ENCODE data around the gene RBKS.
"Not testable (repeated sequence)": the region's sequence is repeated elsewhere in the genome, so short reads cannot be mapped to it uniquely, and the experiment has no call there.

Gene RBKS

DNA sequence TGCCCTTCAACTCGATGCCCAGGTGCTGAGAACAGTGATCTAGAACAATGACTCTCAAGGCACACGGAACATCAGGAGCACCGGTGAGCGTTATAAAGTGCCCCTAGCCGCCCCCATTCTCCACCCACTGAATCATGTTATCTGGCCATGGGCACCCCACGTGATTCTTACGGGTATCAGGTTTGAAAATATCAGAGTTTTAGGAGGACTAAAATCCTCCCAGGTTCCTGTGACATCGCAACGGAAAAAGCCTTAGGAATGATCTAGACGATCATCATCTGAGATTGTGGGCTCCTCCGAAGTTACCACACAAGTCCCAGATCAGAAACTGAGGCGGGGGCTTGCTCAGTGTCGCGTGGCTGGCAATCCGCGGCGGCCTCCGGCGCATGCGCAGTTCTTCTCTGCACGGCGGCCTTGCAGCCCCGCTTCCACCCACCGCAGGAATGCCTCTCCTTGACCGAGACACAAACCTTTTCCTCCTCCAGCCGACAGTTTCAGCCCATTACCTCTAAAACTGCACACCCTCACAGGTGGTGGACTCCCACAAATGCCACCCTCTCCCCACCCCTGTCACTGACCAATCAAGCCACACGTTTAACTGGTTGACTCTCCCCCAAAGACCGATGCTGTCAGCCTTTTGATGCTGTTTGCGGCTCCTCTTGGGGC is 124.4 kb downstream of the RBKS start:
- H3K4me3 ChIP-seq (ENCODE audit: low read length): no peak overlapping the region
- no peak overlapping the region for H2AFZ ChIP-seq (ENCODE audit: low read depth, low read length)
- H3K4me2 ChIP-seq (ENCODE audit: low read length): no peak overlapping the region

DNA sequence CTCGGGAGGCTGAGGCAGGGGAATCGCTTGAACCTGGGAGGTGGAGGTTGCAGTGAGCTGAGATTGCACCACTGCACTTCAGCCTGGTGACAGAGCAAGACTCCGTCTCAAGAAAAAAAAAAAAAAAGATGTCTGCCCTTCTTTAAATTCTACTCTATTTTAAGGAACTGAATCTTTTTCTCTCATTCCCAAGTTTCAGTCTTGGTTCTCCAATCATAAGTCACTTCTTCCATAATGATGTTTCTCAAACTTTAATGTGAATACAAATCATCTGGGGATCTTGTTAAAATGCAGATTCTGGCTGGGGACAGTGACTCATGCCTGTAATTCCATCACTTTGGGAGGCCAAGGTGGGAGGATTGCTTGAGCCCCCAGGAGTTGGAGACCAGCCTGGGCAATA is 125.7 kb downstream of the RBKS start:
- H3K4me1 ChIP-seq (ENCODE audit: low read length); H3K4me3 ChIP-seq (ENCODE audit: low read length); H3K27ac ChIP-seq (ENCODE audit: low read length); H3K36me3 ChIP-seq (replicated peaks; ENCODE audit: low read depth, low read length); H3K79me2 ChIP-seq (ENCODE audit: low read length); H3K9ac ChIP-seq (ENCODE audit: low read length); H2AFZ ChIP-seq (ENCODE audit: low read depth, low read length); H3K27me3 ChIP-seq (ENCODE audit: low read depth, low read length); H3K4me2 ChIP-seq (ENCODE audit: low read length); H3K9me3 ChIP-seq (ENCODE audit: insufficient read depth, low read length); H4K20me1 ChIP-seq (ENCODE audit: insufficient read depth, low read length): not testable (repeated sequence)

More for the DNA sequence above, 124.4 kb downstream of the RBKS start:
- Histone ChIP-seq H3K27ac (ENCODE audit: low read length) (no peak overlapping the region), H3K9me3 (ENCODE audit: insufficient read depth, low read length) (no peaks in the 10 kb centered on the region), H3K4me1 (ENCODE audit: low read length) (peaks cover under 1% of the 10 kb centered on the region), H3K36me3 (replicated peaks; ENCODE audit: low read depth, low read length) (no peaks in the 10 kb centered on the region), H3K9ac (ENCODE audit: low read length) (no peak overlapping the region), H4K20me1 (ENCODE audit: insufficient read depth, low read length) (no peaks in the 10 kb centered on the region), H3K27me3 (ENCODE audit: low read depth, low read length) (no peaks in the 10 kb centered on the region), H3K79me2 (ENCODE audit: low read length) (no peaks in the 10 kb centered on the region)
- TF ChIP-seq, protein P1, sequence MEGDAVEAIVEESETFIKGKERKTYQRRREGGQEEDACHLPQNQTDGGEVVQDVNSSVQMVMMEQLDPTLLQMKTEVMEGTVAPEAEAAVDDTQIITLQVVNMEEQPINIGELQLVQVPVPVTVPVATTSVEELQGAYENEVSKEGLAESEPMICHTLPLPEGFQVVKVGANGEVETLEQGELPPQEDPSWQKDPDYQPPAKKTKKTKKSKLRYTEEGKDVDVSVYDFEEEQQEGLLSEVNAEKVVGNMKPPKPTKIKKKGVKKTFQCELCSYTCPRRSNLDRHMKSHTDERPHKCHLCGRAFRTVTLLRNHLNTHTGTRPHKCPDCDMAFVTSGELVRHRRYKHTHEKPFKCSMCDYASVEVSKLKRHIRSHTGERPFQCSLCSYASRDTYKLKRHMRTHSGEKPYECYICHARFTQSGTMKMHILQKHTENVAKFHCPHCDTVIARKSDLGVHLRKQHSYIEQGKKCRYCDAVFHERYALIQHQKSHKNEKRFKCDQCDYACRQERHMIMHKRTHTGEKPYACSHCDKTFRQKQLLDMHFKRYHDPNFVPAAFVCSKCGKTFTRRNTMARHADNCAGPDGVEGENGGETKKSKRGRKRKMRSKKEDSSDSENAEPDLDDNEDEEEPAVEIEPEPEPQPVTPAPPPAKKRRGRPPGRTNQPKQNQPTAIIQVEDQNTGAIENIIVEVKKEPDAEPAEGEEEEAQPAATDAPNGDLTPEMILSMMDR (IDR thresholded peaks at IDR 0.05; ENCODE audit: low read depth, low read length): no peak
- TF ChIP-seq EZH2phosphoT487 (IDR thresholded peaks at IDR 0.05; ENCODE audit: low read depth): no peak

DNA sequence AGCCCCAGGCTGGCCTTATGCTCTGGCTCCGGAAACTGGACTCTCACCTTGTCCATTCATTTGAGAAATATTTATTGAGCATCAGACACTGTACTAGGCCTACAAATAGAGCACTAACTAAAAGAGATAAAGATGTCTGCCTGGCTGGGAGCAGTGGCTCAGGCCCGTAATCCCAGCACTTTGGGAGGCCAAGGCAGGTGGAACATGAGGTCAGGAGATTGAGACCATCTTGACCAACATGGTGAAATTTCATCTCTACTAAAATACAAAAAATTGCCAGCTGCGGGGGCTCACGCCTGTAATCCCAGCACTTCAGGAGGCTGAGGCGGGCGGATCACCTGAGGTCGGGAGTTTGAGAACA is 126.3 kb downstream of the RBKS start:
- TF ChIP-seq, protein P1 (IDR thresholded peaks at IDR 0.05; ENCODE audit: low read depth, low read length): no peak
- TF ChIP-seq EZH2phosphoT487 (IDR thresholded peaks at IDR 0.05; ENCODE audit: low read depth): no peak
- no peak overlapping the region for H3K27ac ChIP-seq (ENCODE audit: low read length)
- H2AFZ ChIP-seq (ENCODE audit: low read depth, low read length): no peak overlapping the region

DNA sequence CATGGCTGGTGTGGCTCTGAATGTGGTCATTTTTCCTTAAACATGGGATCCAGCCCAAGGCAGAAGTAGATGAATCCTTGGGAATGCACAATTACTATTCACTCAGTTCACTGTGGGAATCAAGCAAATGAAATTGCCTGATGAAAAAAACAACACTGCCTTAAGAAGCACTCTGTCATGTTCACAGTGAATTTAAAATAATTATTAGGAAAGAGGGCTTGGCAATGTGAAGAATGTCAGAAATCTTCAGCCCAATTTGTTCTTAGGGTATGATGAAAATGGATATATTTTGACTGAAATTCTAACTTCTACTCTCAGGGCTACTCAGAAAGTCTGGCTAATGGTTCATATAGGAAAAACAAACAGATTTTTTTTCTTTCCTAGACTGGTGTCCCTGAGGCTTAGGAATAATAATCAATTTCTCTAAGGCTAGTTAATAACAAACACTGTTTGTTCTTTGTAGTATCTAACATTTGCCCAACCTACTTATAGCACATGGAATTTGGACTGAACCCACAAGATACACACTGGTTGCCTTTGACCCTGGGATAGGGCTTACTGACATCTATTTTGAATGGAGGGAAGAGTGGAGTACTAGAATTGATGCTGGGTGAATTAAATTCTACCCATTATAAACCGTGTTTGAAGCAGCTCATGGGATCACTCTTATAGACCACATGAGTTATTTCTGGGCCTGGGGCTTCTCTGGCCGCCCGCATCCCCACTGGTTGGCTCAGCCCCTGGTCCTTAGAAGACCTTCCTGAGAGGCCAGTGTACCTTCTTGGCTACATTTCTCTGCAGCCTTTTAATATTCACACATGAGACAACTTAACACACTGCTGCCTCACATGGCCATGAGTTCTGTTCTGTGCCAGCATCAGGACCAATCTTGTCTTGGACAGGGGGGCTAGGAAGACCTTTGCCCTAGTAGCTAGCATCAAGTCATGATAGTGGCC is 127.0 kb downstream of the RBKS start:
- H3K4me3 ChIP-seq (ENCODE audit: low read length): no peak overlapping the region
- no peaks in the 10 kb centered on the region for H3K4me1 ChIP-seq (ENCODE audit: low read length)
- no peak overlapping the region for H3K9ac ChIP-seq (ENCODE audit: low read length)
- no peak overlapping the region for H3K27ac ChIP-seq (ENCODE audit: low read length)
- no peaks in the 10 kb centered on the region for H4K20me1 ChIP-seq (ENCODE audit: insufficient read depth, low read length)
- no peaks in the 10 kb centered on the region for H3K79me2 ChIP-seq (ENCODE audit: low read length)
- no peaks in the 10 kb centered on the region for H3K27me3 ChIP-seq (ENCODE audit: low read depth, low read length)
- no peak overlapping the region for H2AFZ ChIP-seq (ENCODE audit: low read depth, low read length)
- no peak for TF ChIP-seq EZH2phosphoT487 (IDR thresholded peaks at IDR 0.05; ENCODE audit: low read depth)
- TF ChIP-seq, protein P1 (IDR thresholded peaks at IDR 0.05; ENCODE audit: low read depth, low read length): no peak
- no peaks in the 10 kb centered on the region for H3K36me3 ChIP-seq (replicated peaks; ENCODE audit: low read depth, low read length)
- H3K9me3 ChIP-seq (ENCODE audit: insufficient read depth, low read length): no peaks in the 10 kb centered on the region
- H3K4me2 ChIP-seq (ENCODE audit: low read length): no peak overlapping the region

More for the DNA sequence above, 126.3 kb downstream of the RBKS start:
- Histone ChIP-seq H3K9ac (ENCODE audit: low read length) (no peak overlapping the region), H3K79me2 (ENCODE audit: low read length) (no peaks in the 10 kb centered on the region), H3K9me3 (ENCODE audit: insufficient read depth, low read length) (no peaks in the 10 kb centered on the region), H3K4me3 (ENCODE audit: low read length) (no peak overlapping the region), H3K36me3 (replicated peaks; ENCODE audit: low read depth, low read length) (no peaks in the 10 kb centered on the region), H3K27me3 (ENCODE audit: low read depth, low read length) (no peaks in the 10 kb centered on the region), H3K4me1 (ENCODE audit: low read length) (no peaks in the 10 kb centered on the region), H3K4me2 (ENCODE audit: low read length) (no peak overlapping the region), H4K20me1 (ENCODE audit: insufficient read depth, low read length) (no peaks in the 10 kb centered on the region)
